Fibroblast of skin of right quadriceps (primary cell): ENCODE measurements around the gene SLC1A4.
"Not testable (repeated sequence)": the region's sequence is repeated elsewhere in the genome, so short reads cannot be mapped to it uniquely, and the experiment has no call there.

ENCODE experiments used
- DNase-seq: peaks from one replicate; pipeline ENCODE4 v3.0.0-alpha.2; 2013

The SLC1A4 gene

GRCh38 chr2:64966017-64966416 lies 23.2 kb upstream of the SLC1A4 start:
- DNase-seq, result no peak

GRCh38 chr2:64966839-64967238 lies 22.4 kb upstream of the SLC1A4 start:
- DNase-seq, result no peak

GRCh38 chr2:64967601-64968000 lies 21.6 kb upstream of the SLC1A4 start:
- DNase-seq, result no peak

GRCh38 chr2:64969086-64969485 lies 20.1 kb upstream of the SLC1A4 start:
- not testable (repeated sequence) for DNase-seq

- no peak for DNase-seq
Observed at GRCh38 chr2:64970495-64970894, 18.7 kb upstream of the SLC1A4 start.

GRCh38 chr2:64972426-64972825 lies 16.8 kb upstream of the SLC1A4 start:
- DNase-seq, result no peak

- DNase-seq, result no peak
Observed at GRCh38 chr2:64972876-64973275, 16.3 kb upstream of the SLC1A4 start.

- peak; percentile 45 for DNase-seq
Observed at GRCh38 chr2:64975232-64975821, 13.9 kb upstream of the SLC1A4 start.

- no peak for DNase-seq
Observed at GRCh38 chr2:64976276-64976675, 12.9 kb upstream of the SLC1A4 start.

GRCh38 chr2:64978514-64979268 lies 10.5 kb upstream of the SLC1A4 start:
- DNase-seq, result peak; percentile 29

GRCh38 chr2:64979744-64980143 lies 9.5 kb upstream of the SLC1A4 start:
- no peak for DNase-seq

GRCh38 chr2:64980183-64980582 lies 9.0 kb upstream of the SLC1A4 start:
- DNase-seq, result no peak

- DNase-seq, result no peak
Observed at GRCh38 chr2:64982311-64982857, 6.8 kb upstream of the SLC1A4 start.

- DNase-seq, result no peak
Observed at GRCh38 chr2:64982932-64983331, 6.3 kb upstream of the SLC1A4 start.

- DNase-seq, result no peak
Observed at GRCh38 chr2:64985447-64985846, 3.8 kb upstream of the SLC1A4 start.

- DNase-seq, result peak; percentile 36
Observed at GRCh38 chr2:64987001-64987955, 1.9 kb upstream of the SLC1A4 start.

GRCh38 chr2:64987956-64988419 lies 1.2 kb upstream of the SLC1A4 start:
- DNase-seq, result no peak

GRCh38 chr2:64988420-64989125 lies 626 bp upstream of the SLC1A4 start:
- DNase-seq, result peak; percentile 91

- DNase-seq, result peak; percentile 9
Observed at GRCh38 chr2:64989982-64990614, 899 bp downstream of the SLC1A4 start.

GRCh38 chr2:64990876-64991275 lies 1.7 kb downstream of the SLC1A4 start:
- no peak for DNase-seq

GRCh38 chr2:64992218-64992617 lies 3.0 kb downstream of the SLC1A4 start:
- DNase-seq, result no peak

GRCh38 chr2:64992990-64993389 lies 3.8 kb downstream of the SLC1A4 start:
- DNase-seq, result no peak
